ENCODE results near the gene PLCD3.

DNA sequence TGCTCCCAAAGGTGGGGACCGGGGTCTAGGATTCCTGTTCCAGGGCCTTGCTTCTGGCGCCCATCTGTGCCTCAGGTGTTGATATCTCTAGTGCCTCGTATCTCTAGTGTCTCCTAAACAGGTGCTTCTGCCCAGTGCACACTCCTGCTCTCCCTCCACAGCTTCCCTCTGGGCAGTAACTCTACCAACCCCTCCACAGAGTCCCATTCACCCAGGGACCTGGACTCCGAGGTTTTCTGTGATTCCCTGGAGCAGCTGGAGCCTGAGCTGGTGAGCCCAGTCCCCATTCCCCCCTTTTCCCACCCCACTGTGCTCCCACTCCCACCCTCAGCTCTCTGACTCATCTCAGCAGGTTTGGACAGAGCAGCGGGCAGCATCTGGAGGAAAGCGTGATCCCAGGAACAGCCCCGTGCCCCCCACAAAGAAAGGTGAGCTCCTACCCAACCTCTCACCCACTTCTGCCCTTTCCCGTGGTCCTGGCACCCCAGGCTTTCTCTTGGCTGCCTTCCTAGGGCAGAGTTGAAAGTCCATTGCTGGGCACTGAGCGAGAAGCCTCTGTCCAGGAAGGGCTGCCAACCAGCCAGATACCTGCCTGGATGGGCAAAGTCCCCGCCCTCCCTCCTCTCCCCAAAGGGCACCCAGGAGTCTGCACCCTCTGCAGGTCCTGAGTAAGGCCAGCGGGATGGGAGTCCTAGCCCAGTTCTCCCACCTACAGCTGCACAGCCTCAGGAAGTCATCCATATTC is 5.4 kb upstream of the PLCD3 start:
- no peak for TF ChIP-seq ZNF274 (IDR thresholded peaks at IDR 0.05; ENCODE audit: low read depth, low read length)
- no peak for TF ChIP-seq YY1 (IDR thresholded peaks at IDR 0.05; ENCODE audit: insufficient read depth, insufficient read length)

All from NT2/D1 (cell line).